ENCODE results near the gene BIRC2.

Gene BIRC2

DNA sequence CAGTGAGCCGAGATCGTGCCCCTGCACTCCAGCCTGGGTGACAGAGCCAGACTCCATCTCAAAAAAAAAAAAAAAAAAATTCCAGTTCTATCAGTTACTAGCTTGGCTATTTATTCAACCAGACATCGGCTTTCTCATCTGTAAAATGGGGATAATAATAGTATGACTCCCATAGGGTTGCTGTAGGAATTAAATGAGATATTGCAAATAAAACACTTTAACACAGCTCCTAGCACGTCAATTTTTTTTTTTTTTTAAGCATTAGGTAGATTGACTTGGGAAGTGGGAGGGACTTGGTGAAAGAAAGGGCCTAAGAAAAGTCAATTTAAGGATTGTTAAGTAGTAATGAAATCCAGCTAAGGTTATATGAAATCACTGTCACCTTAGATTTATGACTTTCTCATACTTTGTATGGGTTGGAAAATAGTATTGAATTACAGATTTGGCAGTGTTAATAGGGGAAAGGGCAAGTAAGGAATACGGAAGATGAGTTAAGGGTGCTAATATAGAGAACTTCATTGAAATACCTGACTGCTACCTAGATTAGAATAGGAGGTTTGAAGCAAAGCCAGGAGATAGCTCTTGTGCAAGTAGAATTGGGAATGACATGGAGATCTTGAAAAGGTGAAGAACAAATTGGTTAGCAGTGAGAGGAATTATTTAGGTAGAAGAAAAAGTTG is 28.8 kb downstream of the BIRC2 start:
- DNase-seq (ENCODE audit: low read depth): no peak

DNA sequence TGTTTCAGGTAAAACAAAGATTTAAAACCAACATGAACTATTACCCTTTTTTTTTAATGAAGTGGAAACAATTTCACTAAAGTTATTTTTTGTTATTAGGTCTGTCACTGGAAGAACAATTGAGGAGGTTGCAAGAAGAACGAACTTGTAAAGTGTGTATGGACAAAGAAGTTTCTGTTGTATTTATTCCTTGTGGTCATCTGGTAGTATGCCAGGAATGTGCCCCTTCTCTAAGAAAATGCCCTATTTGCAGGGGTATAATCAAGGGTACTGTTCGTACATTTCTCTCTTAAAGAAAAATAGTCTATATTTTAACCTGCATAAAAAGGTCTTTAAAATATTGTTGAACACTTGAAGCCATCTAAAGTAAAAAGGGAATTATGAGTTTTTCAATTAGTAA is 30.9 kb downstream of the BIRC2 start:
- DNase-seq (ENCODE audit: low read depth): no peak

DNA sequence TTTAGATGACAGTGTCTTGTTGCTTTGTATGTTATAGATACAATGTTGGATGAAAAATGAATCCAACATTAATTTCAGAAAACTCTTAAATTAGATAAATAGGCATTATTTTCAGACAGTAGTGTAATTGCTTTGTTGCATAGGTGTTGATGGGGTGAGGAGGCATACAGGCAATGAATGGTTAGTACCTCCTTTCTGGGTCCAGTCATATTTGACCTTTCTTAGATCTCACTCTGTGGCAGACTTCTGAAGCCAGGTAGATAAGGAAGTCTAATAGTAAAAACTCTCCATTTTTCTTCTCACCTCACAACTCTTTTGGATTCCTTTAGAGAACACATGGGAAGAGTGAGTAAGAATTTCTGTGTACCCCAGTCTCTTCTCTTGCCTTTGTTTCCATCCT is 31.8 kb downstream of the BIRC2 start:
- no peak for DNase-seq (ENCODE audit: low read depth)

DNA sequence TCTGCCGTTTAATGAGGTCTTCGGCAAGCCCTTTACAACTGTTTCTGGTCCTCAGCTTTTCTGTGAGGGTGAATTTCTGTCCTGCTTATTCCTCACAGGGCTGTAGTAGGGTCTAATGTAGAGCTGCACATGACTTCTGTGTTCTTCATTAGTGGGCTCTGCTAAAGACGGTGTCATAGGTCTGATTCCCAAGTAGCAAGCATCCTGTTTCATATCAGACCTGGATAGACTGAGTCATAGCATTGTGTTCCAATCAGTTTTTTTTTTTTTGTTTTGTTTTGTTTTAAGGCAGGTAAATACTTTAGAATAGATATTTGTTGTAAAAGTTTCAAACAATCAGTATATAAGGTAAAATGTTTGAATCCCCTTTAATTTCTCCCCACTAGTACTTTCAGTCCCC is 35.4 kb downstream of the BIRC2 start:
- DNase-seq (ENCODE audit: low read depth): no peak

- no peak for DNase-seq (ENCODE audit: low read depth)
Measured at GRCh38 chr11:102383839-102384238, 36.8 kb downstream of the BIRC2 start.

- DNase-seq (ENCODE audit: low read depth): no peak
Measured at GRCh38 chr11:102384419-102385079, 37.5 kb downstream of the BIRC2 start.

- DNase-seq (ENCODE audit: low read depth): no peak
Measured at GRCh38 chr11:102385085-102386007, 38.3 kb downstream of the BIRC2 start.

DNA sequence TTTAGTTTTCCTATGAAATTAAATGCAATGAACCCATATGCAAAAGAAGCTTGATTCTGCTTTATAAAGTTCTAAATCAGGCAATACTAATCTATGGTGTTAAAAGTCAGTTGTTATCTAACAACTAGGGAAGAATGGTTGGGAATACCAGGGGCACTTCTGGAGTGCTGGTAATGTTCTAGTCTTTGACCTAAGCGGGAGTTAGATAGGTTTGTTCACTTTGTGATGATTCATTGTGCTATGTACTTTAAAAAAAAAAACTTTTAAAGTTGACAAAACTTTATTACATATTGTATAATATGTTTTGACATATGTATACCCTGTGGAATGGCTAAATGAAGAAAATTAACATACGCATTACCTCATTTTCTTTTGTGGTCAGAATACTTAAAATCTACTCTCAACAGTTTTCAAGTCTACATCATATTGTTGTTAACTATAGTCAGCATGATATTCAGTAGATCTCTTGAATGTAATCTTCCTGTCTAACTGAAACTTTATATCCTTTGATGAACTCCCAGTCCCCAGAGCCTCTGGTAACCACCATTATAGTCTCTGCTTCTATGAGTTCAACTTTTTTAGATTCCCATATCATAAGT is 39.2 kb downstream of the BIRC2 start:
- DNase-seq (ENCODE audit: low read depth): no peak

DNA sequence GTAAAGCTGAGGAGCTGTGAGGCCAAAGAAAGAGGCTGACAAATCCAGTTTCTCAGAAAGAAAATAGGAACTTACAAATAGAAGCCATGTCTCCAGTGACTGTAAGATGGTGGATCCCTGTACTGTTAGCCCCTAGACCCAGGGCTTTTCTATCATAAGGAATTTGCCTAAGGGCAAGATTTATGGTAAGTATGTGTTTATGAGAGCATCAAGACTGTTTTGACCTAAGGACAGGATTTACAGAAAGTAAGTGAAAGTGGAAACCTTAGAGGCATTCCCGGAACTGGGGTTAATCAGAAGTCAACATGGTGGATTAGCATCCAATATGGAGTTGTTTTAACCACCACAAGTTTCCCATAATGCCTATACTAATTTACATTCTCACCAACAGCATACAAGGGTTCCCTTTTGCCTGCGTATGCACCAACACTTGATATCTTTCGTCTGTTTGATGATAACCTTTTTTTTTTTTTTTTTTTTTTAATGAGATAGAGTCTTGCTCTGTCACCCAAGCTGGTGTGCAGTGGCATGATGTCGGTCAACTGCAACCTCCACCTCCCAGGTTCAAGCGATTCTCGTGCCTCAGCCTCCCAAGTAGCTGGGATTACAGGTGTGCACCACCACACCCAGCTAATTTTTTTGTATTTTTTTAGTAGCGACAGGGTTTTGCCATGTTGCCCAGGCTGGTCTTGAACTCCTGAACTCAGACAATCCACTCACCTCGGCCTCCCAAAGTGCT is 40.2 kb downstream of the BIRC2 start:
- DNase-seq (ENCODE audit: low read depth): no peak

- no peak for DNase-seq (ENCODE audit: low read depth)
Measured at GRCh38 chr11:102389253-102389652, 42.2 kb downstream of the BIRC2 start.

DNA sequence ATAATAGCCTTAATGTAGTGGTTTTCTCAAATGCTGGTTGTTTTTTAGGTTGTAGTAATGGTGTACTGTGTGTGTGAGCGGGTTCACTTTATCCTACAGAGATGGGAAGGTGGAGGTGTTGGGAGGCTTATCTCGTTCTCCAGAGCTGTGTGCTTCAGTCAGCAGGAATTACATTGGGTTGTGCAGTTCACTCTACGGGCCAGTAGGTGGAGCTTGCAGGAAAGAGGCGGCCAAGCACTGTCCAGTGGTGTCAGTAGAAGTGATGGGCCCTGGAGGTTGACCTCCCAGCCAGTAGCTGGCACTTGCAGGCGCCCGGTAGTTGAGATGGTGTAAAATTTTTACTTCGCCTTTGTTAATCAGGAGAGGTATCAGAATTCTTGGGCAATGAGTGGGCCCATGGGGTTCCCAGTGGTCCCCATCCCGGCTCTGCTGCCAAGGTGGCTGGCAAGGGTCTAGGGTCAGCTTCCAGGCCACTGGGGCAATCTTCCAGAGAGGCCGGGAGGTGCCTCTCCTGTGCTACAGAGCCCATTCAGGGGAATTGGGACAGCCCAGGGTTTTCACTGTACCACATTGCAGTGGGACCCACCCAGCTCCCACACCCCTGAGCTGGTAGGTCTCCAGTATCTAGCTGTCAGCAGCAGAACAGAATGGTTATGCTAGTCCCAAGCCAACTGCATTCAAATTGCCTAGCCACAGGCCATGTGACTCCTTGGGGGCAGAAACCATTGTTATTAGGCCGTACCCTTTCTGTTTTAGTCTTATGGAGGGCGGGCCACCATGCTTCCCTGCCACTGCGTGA is 43.9 kb downstream of the BIRC2 start:
- DNase-seq (ENCODE audit: low read depth): no peak

DNA sequence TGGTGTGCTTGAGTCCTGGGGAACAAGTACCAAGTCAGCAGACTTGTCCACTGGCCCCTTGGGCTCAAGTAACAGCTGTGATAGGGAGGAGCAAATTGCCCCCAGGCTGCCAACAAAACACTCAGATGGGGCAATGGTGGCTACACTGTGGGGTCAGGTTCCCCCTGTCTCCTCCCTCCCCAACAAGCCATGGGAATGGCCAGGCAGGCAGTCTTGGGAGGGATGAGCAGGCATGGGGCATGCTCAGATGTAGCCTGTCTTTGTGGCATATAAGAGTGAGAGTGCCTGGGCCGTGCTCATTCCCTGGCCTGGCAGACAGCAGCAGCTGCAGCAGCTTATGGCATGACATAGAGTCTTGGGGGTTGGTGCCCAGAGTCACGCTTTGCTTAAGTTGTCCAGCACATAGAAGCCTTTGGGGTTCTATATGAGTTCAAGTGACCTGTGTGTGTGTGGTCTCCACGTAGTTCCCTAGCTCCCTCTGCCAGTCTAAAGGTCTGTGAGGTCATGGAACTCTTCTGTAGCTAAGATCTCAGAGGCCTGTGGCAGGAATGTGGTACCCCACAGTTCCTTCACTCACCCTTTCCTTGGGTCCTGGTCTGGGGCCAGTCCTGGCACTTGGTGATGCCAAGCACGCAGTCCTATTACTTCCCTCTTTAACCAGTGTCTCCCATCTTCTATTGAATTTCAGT is 44.7 kb downstream of the BIRC2 start:
- DNase-seq (ENCODE audit: low read depth): no peak

GRCh38 chr11:102393272-102393730 is 46.3 kb downstream of the BIRC2 start:
- DNase-seq (ENCODE audit: low read depth): no peak

- no peak for DNase-seq (ENCODE audit: low read depth)
Measured at GRCh38 chr11:102395720-102396393, 48.8 kb downstream of the BIRC2 start.

DNA sequence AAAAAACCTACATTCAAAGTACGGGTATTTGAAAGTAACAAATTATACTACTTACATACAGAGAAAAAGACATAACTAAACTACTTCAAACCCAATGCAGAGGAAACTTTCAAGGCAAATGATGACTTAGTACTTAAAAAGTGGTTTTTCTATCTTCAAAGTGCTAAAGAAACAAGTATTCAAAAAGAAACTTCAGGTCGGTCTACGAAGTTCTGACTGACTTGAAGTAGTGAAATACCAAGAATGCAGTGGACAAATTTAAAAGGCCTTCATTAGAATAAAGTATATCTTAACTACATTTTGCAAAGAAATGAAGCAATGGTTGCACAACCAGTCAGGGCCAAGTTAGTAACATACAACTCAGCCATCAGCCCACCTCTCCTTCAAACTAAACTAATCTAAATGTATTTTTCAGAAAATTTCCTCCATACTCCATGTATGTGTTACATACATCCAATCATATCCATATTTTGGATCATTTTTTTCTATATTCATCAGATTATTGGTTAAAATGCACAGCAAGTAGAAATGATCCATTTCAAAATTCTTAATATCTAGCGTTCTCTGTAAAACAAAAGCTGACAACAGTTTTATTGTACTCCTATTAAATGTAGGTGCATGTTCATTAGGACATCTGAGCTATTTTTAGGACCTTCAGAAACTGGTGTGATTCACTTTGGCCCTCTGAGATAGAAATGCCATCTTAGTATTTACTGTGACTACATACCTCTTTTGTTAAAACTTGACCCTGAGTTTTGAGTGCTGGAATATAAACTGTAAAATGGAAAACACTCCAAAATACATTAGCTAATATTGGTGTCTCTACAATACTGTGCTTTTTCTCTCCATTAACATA is 49.9 kb downstream of the BIRC2 start:
- no peak for DNase-seq (ENCODE audit: low read depth)

DNA sequence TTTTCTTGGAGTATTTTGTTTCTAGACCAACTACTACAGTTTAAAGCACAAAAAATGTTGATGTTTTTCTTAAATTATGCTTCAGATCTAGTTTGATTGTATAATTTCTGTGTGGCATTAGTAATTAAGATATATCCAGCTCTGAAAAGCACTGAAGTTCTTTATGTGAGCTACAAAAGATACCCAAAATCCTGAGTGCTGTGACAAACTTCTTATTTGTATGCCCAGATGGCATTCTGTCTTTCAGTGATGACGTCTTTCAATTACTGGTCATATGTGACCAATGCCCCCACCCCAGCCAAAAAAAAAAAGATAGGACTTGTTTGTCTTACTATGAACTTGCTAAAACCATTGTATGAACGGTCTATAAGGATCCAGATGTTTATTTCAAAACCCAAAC is 51.3 kb downstream of the BIRC2 start:
- no peak for DNase-seq (ENCODE audit: low read depth)

DNA sequence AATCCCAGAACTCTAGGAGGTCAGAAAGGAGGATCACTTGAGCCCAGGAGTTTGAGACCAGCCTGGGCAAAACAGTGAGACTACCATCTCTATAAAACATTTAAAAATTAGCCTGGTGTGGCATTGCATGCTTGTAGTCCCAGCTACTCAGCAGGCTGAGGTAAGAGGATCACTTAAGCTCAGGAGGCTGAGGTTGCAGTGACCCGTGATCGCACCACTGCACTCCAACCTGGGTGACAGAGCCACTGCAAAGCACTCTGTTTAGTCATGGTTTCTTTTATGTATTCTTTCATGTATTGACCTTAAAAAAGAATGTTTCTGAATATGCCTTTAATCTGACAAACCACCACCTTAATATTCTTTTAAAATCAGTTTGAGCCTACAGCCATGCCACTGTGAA is 52.2 kb downstream of the BIRC2 start:
- DNase-seq (ENCODE audit: low read depth): no peak

DNA sequence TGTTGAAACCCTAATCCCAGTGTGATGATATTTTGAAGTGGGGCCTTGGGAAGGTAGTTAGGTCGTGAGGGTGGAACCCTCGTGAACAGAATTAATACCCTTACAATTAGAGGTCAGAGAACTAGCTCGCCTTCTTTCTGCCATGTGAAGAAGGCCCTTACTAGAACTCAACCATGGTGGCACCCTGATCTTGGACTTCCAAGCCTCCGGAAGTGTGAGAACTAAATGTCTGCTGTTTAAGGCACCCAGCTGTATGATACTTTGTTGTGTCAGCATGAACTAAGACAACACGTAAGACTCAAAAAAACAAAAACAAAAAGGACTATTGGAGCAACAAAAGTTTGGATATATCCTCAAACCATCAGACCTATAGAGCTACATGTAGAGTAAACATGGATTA is 53.6 kb downstream of the BIRC2 start:
- no peak for DNase-seq (ENCODE audit: low read depth)

DNA sequence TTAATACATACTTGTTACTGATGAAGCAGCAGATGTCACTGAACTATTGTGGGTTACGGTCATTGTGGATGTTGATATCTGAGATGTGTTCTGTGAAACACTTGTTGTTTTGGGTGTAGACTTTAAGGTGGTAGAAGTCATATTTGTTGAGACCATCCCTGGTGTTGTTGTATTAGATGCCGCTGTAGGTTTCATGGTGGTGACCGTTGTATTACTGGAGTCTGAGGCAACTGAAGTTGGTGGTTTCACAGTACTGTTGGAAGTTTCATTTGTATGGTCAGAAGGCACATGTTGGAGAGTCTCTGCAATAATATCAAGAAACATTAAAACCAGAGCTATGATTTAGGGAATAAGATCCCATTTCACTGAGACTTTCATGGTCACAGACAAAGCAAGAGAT is 54.9 kb downstream of the BIRC2 start:
- DNase-seq (ENCODE audit: low read depth): no peak

Data from HS-27A (cell line).